HFFc6 (cell line): ENCODE results near the gene PRLR. TPM values are rescaled to one million over a fixed set of nuclear protein-coding genes. Genes with fewer than 3 reads are reported as not detected.

ENCODE experiments used
- DNase-seq: peaks from one replicate; pipeline ENCODE4 v3.0.0-alpha.2; 2018
- H3K27ac Mint-ChIP-seq: 2 replicates; pipeline ENCODE4 v1.8.0; 2020; ENCODE audit warnings: mild to moderate bottlenecking, mixed read lengths
- H3K27me3 Mint-ChIP-seq: 2 replicates; pipeline ENCODE4 v1.8.0; 2021; ENCODE audit warnings: mild to moderate bottlenecking, moderate library complexity, mixed read lengths; ENCODE audit not compliant: insufficient read depth
- H3K36me3 Mint-ChIP-seq: 2 replicates; pipeline ENCODE4 v1.8.0; 2021; ENCODE audit warnings: low read depth, mixed read lengths
- H3K4me1 Mint-ChIP-seq: 2 replicates; pipeline ENCODE4 v1.8.0; 2020; ENCODE audit warnings: low read depth, mixed read lengths
- H3K4me3 Mint-ChIP-seq: 2 replicates; pipeline ENCODE4 v1.8.0; 2020; ENCODE audit warnings: mild to moderate bottlenecking, moderate library complexity, mixed read lengths
- H3K9me3 Mint-ChIP-seq: 2 replicates; pipeline ENCODE4 v1.8.0; 2020; ENCODE audit warnings: mild to moderate bottlenecking, mixed read lengths
- CTCF ChIP-seq: fragments of 200-600 bp; sonication (generic); IDR thresholded peaks from 2 replicates; pipeline ENCODE4 v1.5.0; 2021; ENCODE audit warnings: antibody characterized with exemption, mild to moderate bottlenecking
- total RNA-seq, 6 experiments: library from RNA; stranded (reverse); fragmentation: NEBNext Ultra II Directional; extraction: Animal tissue kit (Norgen Biotek cat#: 25700); gene quantifications; 2 replicates in 1 of 6; 3 replicates in 5 of 6; pipeline ENCODE4 v1.2.3, GENCODE V29; 2021

Gene PRLR
- total RNA-seq, 6 experiments from 2014 or later, result 0.91 to 1.5 (median 1.3) TPM

DNA sequence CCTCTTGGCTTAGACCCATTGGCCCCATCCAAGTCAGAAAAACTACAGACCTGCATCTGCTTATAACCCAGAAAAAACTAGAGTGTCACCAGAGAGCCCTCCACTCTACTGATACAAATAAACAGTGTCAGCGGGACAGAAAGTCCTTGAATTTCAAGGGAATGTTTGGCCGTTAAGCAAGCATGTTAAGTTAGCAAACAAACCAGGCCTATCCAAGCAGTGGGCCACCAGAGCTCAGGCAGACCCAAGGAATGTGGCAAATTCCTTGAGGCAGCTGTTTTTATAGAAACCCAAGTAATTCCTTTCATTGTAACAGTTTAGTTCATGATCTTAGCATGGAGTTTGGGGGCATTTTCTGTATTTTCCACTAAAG is 70.9 kb downstream of the PRLR start:
- Mint-ChIP-seq H3K4me1 (peaks cover 25% of the 10 kb centered on the region), H3K27me3 (peaks cover 7% of the 10 kb centered on the region), H3K4me3 (no peak overlapping the region), H3K36me3 (no peaks in the 10 kb centered on the region), H3K9me3 (no peaks in the 10 kb centered on the region), H3K27ac (no peak overlapping the region)
- DNase-seq, result no peak
- no peak for TF ChIP-seq CTCF

DNA sequence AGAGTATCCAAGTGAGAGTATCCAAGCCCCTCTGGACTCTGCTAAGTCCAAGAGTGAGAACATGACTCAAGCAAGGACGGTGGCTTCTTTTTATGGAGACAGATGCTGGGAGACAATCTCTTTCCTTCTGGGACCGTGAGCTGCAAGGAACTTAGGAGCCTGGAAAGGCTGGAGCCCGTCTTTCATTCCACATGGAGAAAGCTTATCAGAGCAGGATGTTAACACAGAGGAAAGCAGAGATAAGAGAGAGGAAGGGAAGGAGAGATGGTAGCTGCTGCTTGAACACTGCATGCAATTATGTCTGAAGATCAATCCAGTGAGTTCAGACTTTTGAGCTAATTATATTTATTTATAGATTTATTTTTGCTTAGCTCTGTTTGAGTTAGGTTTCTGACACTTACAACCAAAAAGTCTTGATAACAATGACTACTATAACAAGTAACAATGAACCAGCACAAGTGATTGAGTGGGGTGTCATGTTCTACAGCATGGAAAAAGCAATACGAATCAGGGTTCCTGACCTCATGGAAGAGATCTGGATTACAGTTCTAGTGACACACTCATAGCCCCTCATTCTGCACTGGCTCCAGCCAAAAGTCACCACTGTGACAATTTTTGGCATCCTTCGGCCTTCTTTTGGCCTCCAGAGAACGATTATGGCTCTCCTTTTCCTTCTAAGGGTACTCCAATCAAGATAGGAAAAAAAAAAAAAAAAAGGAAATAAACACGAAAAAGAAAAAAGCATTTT is 71.5 kb downstream of the PRLR start:
- H3K4me1 Mint-ChIP-seq, result peaks cover 25% of the 10 kb centered on the region
- no peaks in the 10 kb centered on the region for H3K36me3 Mint-ChIP-seq
- DNase-seq, result no peak
- H3K9me3 Mint-ChIP-seq, result no peaks in the 10 kb centered on the region
- TF ChIP-seq CTCF, result no peak
- H3K27ac Mint-ChIP-seq, result no peak overlapping the region
- peaks cover 5% of the 10 kb centered on the region for H3K27me3 Mint-ChIP-seq
- no peak overlapping the region for H3K4me3 Mint-ChIP-seq

- Mint-ChIP-seq H3K4me3 (no peak overlapping the region), H3K9me3 (no peaks in the 10 kb centered on the region), H3K36me3 (no peaks in the 10 kb centered on the region), H3K27ac (no peak overlapping the region), H3K27me3 (peaks cover 5% of the 10 kb centered on the region), H3K4me1 (peaks cover 25% of the 10 kb centered on the region)
- TF ChIP-seq CTCF, result no peak
- no peak for DNase-seq
These were observed 72.1 kb downstream of the PRLR start for GRCh38 chr5:35158204-35158603.

GRCh38 chr5:35153375-35153932 is 76.8 kb downstream of the PRLR start:
- Mint-ChIP-seq H3K9me3 (no peaks in the 10 kb centered on the region), H3K36me3 (no peaks in the 10 kb centered on the region), H3K4me3 (no peak overlapping the region), H3K27ac (no peak overlapping the region), H3K27me3 (peaks cover 5% of the 10 kb centered on the region), H3K4me1 (peaks cover 5% of the 10 kb centered on the region; the same call in 1 of the 2 replicates)
- DNase-seq, result no peak
- TF ChIP-seq CTCF, result no peak

- no peak for DNase-seq
- Mint-ChIP-seq H3K9me3 (no peaks in the 10 kb centered on the region), H3K36me3 (no peaks in the 10 kb centered on the region)
These were observed 77.6 kb downstream of the PRLR start for GRCh38 chr5:35152733-35153132.

More at GRCh38 chr5:35152733-35153132, 77.6 kb downstream of the PRLR start:
- H3K4me3 Mint-ChIP-seq, result no peak overlapping the region
- TF ChIP-seq CTCF, result no peak
- H3K27ac Mint-ChIP-seq, result no peak overlapping the region
- no peaks in the 10 kb centered on the region for H3K4me1 Mint-ChIP-seq
- H3K27me3 Mint-ChIP-seq, result peaks cover 7% of the 10 kb centered on the region
